Measurements from ENCODE around the gene TARBP1. TPM values are rescaled to one million over a fixed set of nuclear protein-coding genes. Genes with fewer than 3 reads are reported as not detected.

TARBP1 gene
- total and polyA plus RNA-seq, 4 experiments from 2014 or later: 10.0 to 27.5 (median 20.0) TPM

DNA sequence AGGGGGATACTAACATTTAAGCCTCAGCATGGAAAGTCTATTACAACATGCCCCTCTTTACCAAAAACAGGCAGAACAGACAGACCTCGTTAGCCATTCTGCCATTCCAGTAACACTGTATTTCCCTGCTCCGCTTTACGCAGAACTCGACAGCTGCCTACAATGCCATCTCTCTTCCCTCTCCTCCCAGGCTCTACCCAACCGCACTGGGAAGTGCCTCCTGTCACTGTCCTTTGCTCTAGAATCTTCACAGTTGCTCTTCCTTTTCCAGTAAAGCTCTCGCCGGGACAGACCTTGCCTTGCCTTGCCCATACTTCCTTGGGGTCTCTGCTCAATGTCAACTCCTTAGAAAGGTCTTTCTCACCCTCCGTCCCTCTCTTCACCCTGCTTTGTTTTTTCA, 82.9 kb downstream of the TARBP1 start:
- no peak overlapping the region for H3K4me3 Mint-ChIP-seq
- no peaks in the 10 kb centered on the region for H3K27me3 ChIP-seq (ENCODE audit: insufficient read depth, low read length)
- no peak overlapping the region for H3K4me3 ChIP-seq (ENCODE audit: low read length in 2 of 2)
- CTCF ChIA-PET (ENCODE audit: partially characterized antibody): interaction anchor here (1.0 to 1.5 kb wide), 2 partner anchors 13 to 69 kb away, joined by 3 to 5 read pairs; no protein-coding TSS in a partner anchor
- H3K27me3 Mint-ChIP-seq: no peaks in the 10 kb centered on the region
- H3K9me3 ChIP-seq (ENCODE audit: control insufficient read depth in 1 of 2, low read length in 2 of 2): no peaks in the 10 kb centered on the region
- no peaks in the 10 kb centered on the region for H3K9me3 Mint-ChIP-seq
- POLR2A ChIA-PET (ENCODE audit: partially characterized antibody): interaction anchor here (1.8 kb wide), 1 partner anchor 22 kb away, joined by 7 read pairs; the partner anchor contains the start of gene COA6
- DNase-seq: no peak
- H3K4me1 ChIP-seq (ENCODE audit: insufficient read depth, low read length): peaks cover 21% of the 10 kb centered on the region
- H3K27ac Mint-ChIP-seq: peak overlapping the region in 4 of 7 donors; percentile 47 to 97 (median 64)
- H3K4me1 Mint-ChIP-seq: peaks cover 24 to 34% (median 33%) of the 10 kb centered on the region in 4 donors
- peaks cover under 1% of the 10 kb centered on the region for H3K36me3 ChIP-seq (ENCODE audit: insufficient read depth, low read length)
- H3K36me3 Mint-ChIP-seq: peaks cover 18 to 22% of the 10 kb centered on the region in 2 donors
- no peak overlapping the region for H3K27ac ChIP-seq (ENCODE audit: low read depth, low read length)
- intact Hi-C loops (cut with micrococcal nuclease): no loop called here

DNA sequence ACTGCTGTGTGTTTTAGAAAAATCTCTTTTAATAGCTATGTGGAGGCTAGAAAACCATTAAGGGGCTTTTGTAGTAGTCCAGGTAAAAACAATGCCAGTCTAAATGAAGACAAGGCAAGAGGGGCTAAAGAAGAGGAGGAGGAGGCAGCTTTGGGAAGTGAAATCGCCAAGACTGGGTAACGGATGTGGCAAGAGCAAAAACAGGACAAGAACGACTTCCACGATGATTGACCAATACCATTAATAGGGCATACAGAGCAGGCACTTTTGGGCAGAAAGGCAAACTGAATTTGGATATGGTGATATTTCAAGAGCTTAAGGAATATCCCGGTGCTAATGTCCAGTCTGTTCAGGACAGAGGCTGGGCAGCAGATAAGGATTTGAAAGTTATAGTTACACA, 83.7 kb downstream of the TARBP1 start:
- DNase-seq: no peak
- H3K27me3 Mint-ChIP-seq: no peaks in the 10 kb centered on the region
- Histone ChIP-seq H3K4me1 (ENCODE audit: insufficient read depth, low read length) (peaks cover 13% of the 10 kb centered on the region), H3K4me3 (ENCODE audit: low read length in 2 of 2) (no peak overlapping the region), H3K27ac (ENCODE audit: low read depth, low read length) (no peak overlapping the region), H3K9me3 (ENCODE audit: control insufficient read depth in 1 of 2, low read length in 2 of 2) (no peaks in the 10 kb centered on the region), H3K27me3 (ENCODE audit: insufficient read depth, low read length) (no peaks in the 10 kb centered on the region), H3K36me3 (ENCODE audit: insufficient read depth, low read length) (peaks cover 4% of the 10 kb centered on the region)
- no peak overlapping the region for H3K4me3 Mint-ChIP-seq
- no peaks in the 10 kb centered on the region for H3K9me3 Mint-ChIP-seq
- H3K27ac Mint-ChIP-seq: peak overlapping the region in 6 of 7 donors; percentile 3 to 68 (median 15)
- ChIA-PET POLR2A (ENCODE audit: partially characterized antibody) (interaction anchor here (0.7 to 1.8 kb wide), 2 partner anchors 22 to 39 kb away, joined by 3 to 7 read pairs; partner anchors contain the start of gene COA6), CTCF (ENCODE audit: partially characterized antibody) (interaction anchor here (1.0 to 1.5 kb wide), 2 partner anchors 14 to 69 kb away, joined by 3 to 5 read pairs; no protein-coding TSS in a partner anchor)
- peaks cover 18 to 25% of the 10 kb centered on the region in 2 donors for H3K36me3 Mint-ChIP-seq
- intact Hi-C loops (cut with micrococcal nuclease): no loop called here
- H3K4me1 Mint-ChIP-seq: peaks cover 17 to 29% (median 25%) of the 10 kb centered on the region in 4 donors

DNA sequence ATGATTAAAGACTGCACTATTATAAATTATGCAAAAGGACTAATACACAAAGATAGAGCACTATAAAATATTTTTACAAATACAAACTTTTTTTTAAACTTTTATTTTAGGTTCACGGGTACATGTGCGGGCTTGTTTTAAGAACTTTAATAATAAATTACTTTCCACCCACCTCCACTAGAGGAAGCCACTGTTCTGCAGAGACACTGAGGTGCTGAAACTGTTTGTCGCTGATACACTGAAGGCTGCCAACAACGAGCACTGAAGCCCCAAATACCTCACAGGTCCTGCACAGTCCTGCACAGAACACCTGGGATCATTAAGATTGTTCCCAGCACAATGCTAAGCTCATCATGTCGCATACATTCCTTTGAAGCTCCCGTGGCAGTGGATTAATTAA, 85.8 kb downstream of the TARBP1 start:
- no peaks in the 10 kb centered on the region for H3K9me3 Mint-ChIP-seq
- ChIA-PET POLR2A (ENCODE audit: partially characterized antibody) (interaction anchor here (2.6 kb wide), 1 partner anchor 20 kb away, joined by 9 read pairs; the partner anchor contains the start of gene COA6), CTCF (ENCODE audit: partially characterized antibody) (interaction anchor here (0.8 to 2.6 kb wide), 4 partner anchors 9 to 67 kb away, joined by 3 to 18 read pairs (median 6); no protein-coding TSS in a partner anchor)
- peak overlapping the region in 5 of 7 donors; percentile 22 to 70 (median 57) for H3K27ac Mint-ChIP-seq
- Histone ChIP-seq H3K27me3 (ENCODE audit: insufficient read depth, low read length) (no peaks in the 10 kb centered on the region), H3K27ac (ENCODE audit: low read depth, low read length) (no peak overlapping the region), H3K4me1 (ENCODE audit: insufficient read depth, low read length) (no peaks in the 10 kb centered on the region), H3K4me3 (ENCODE audit: low read length in 2 of 2) (no peak overlapping the region), H3K9me3 (ENCODE audit: control insufficient read depth in 1 of 2, low read length in 2 of 2) (no peaks in the 10 kb centered on the region), H3K36me3 (ENCODE audit: insufficient read depth, low read length) (peaks cover 4% of the 10 kb centered on the region)
- no peaks in the 10 kb centered on the region for H3K27me3 Mint-ChIP-seq
- H3K4me1 Mint-ChIP-seq: peaks cover 4 to 14% (median 7%) of the 10 kb centered on the region in 4 donors
- H3K4me3 Mint-ChIP-seq: no peak overlapping the region
- DNase-seq: peak in 1 of 5 donors; percentile 9
- intact Hi-C loops (cut with micrococcal nuclease): loop anchor here (1.0 kb wide), 1 partner anchor 16 kb away; no protein-coding TSS in a partner anchor
- peaks cover 24 to 27% of the 10 kb centered on the region in 2 donors for H3K36me3 Mint-ChIP-seq

DNA sequence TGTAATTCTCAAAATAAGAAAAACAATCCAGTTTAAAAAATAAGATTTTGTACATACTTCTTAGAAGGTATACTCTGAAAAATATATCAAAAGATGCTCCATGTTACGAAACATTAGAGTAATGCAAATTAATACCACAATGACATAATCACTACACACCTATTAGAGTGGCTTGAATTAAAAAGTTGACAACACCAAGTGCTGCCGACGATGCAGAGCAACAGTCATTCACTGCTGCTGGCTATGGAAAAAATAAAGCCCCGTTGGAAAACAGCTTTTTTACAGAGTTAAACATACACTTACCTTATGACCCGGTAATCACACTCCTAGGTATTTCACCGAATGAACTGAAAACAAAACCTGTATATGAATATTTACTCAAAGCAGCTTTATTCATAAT, 90.9 kb downstream of the TARBP1 start:
- no peak overlapping the region for H3K4me3 Mint-ChIP-seq
- H3K4me1 ChIP-seq (ENCODE audit: insufficient read depth, low read length): no peaks in the 10 kb centered on the region
- peaks cover 4% of the 10 kb centered on the region for H3K36me3 ChIP-seq (ENCODE audit: insufficient read depth, low read length)
- no peak for DNase-seq
- CTCF ChIA-PET (ENCODE audit: partially characterized antibody): interaction anchor here (0.9 kb wide), 1 partner anchor 21 kb away, joined by 3 read pairs; no protein-coding TSS in a partner anchor
- POLR2A ChIA-PET (ENCODE audit: partially characterized antibody): interaction anchor here (0.9 to 1.3 kb wide), 2 partner anchors 10 to 14 kb away, joined by 3 to 5 read pairs; partner anchors contain the start of gene COA6
- H3K4me3 ChIP-seq (ENCODE audit: low read length in 2 of 2): no peak overlapping the region
- H3K27me3 Mint-ChIP-seq: no peaks in the 10 kb centered on the region
- H3K9me3 ChIP-seq (ENCODE audit: control insufficient read depth in 1 of 2, low read length in 2 of 2): no peaks in the 10 kb centered on the region
- H3K4me1 Mint-ChIP-seq: peaks cover 9 to 15% (median 12%) of the 10 kb centered on the region in 4 donors
- intact Hi-C loops (cut with micrococcal nuclease): no loop called here
- H3K27ac ChIP-seq (ENCODE audit: low read depth, low read length): no peak overlapping the region
- H3K36me3 Mint-ChIP-seq: peaks cover 26 to 34% of the 10 kb centered on the region in 2 donors
- H3K27me3 ChIP-seq (ENCODE audit: insufficient read depth, low read length): no peaks in the 10 kb centered on the region
- H3K27ac Mint-ChIP-seq: no peak overlapping the region
- H3K9me3 Mint-ChIP-seq: no peaks in the 10 kb centered on the region

DNA sequence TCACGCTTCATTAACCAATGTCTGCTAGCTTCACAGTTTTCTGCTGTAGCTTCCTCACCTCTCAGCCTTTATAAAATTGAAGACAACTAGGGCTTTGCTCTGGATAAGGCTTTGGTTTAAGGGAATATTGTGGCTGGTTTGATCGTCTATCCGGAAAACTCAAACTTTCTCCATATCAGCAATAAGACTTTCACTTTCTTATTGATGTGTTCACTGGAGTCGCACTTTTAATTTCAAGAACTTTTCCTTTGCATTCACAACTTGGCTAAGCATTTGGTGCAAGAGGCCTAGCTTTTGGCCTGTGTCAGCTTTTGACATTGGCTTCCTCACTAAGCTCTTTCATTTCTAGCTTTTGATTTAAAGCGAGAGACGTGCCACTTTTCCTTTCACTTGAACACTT, 92.9 kb downstream of the TARBP1 start:
- DNase-seq: no peak
- Mint-ChIP-seq H3K27ac (peak overlapping the region; percentile 44 to 93 (median 76)), H3K4me1 (peaks cover 14 to 23% (median 17%) of the 10 kb centered on the region in 4 donors), H3K27me3 (no peaks in the 10 kb centered on the region), H3K4me3 (peak overlapping the region; percentile 7 to 70 (median 52)), H3K36me3 (peaks cover 34 to 42% of the 10 kb centered on the region in 2 donors), H3K9me3 (no peaks in the 10 kb centered on the region)
- H3K4me3 ChIP-seq (ENCODE audit: low read length in 2 of 2): no peak overlapping the region
- ChIA-PET POLR2A (ENCODE audit: partially characterized antibody) (interaction anchor here (0.9 to 1.8 kb wide), 3 partner anchors 13 to 22 kb away, joined by 3 to 14 read pairs (median 4); partner anchors contain the start of gene COA6), CTCF (ENCODE audit: partially characterized antibody) (interaction anchor here (0.9 to 1.4 kb wide), 3 partner anchors 12 to 59 kb away, joined by 3 read pairs; no protein-coding TSS in a partner anchor)
- no peaks in the 10 kb centered on the region for H3K27me3 ChIP-seq (ENCODE audit: insufficient read depth, low read length)
- intact Hi-C loops (cut with micrococcal nuclease): no loop called here
- H3K27ac ChIP-seq (ENCODE audit: low read depth, low read length): no peak overlapping the region
- H3K36me3 ChIP-seq (ENCODE audit: insufficient read depth, low read length): peaks cover 4% of the 10 kb centered on the region
- no peaks in the 10 kb centered on the region for H3K4me1 ChIP-seq (ENCODE audit: insufficient read depth, low read length)
- no peaks in the 10 kb centered on the region for H3K9me3 ChIP-seq (ENCODE audit: control insufficient read depth in 1 of 2, low read length in 2 of 2)

DNA sequence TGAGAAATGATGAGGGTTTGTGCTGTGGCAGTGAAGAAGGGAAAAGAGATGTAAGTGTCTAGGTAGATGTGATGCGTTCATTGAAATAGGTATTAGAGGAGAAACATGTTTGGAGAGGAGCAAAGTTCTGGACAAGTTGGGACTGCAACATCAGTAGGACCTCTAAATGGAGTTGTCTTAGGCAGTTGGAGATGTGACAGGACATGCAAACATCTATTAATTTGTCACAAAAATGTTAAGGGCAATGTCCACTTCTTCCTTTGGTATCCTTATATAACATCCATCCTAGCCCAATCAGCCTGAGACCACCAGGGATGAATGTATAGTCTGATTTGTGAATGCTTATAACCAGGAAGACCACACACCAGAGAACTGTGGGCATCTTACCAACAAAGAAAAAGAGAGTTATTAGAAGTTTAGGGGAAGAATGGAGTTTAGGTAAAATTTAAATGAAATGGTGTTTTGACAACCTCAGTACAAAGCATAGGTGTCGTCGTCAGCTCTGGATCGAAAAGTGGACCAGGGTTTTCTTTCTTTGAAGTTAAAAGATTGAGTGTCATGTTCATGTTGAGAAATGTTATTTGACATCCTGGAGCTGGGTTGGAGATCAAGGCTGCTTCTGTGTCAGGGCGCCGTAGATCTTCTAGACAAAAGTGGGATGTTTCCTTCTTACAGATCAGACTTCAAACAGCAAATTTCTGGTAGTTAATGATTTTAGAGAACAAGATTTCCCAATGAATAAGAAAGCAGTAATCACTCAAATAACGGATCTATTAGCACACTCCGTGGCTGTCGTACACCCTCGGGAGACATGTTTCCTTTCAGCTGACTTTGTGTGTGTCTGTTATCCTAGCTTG, 97.1 kb downstream of the TARBP1 start:
- Histone ChIP-seq H3K4me1 (ENCODE audit: insufficient read depth, low read length) (no peaks in the 10 kb centered on the region), H3K4me3 (ENCODE audit: low read length in 2 of 2) (no peak overlapping the region), H3K9me3 (ENCODE audit: control insufficient read depth in 1 of 2, low read length in 2 of 2) (no peaks in the 10 kb centered on the region), H3K27me3 (ENCODE audit: insufficient read depth, low read length) (no peaks in the 10 kb centered on the region), H3K36me3 (ENCODE audit: insufficient read depth, low read length) (peaks cover 14% of the 10 kb centered on the region), H3K27ac (ENCODE audit: low read depth, low read length) (no peak overlapping the region)
- ChIA-PET CTCF (ENCODE audit: partially characterized antibody) (no interaction called here), POLR2A (ENCODE audit: partially characterized antibody) (interaction anchor here (2.8 kb wide), 1 partner anchor 8 kb away, joined by 17 read pairs; the partner anchor contains the start of gene COA6)
- intact Hi-C loops (cut with micrococcal nuclease): no loop called here
- Mint-ChIP-seq H3K4me3 (no peak overlapping the region), H3K27me3 (no peaks in the 10 kb centered on the region), H3K9me3 (no peaks in the 10 kb centered on the region), H3K36me3 (peaks cover 55 to 65% of the 10 kb centered on the region in 2 donors), H3K4me1 (peaks cover 22 to 48% (median 28%) of the 10 kb centered on the region in 4 donors), H3K27ac (peak overlapping the region in 5 of 7 donors; percentile 2 to 51 (median 30))
- DNase-seq: no peak

Measured in CD4-positive, alpha-beta memory T cell (primary cell).